NCI-H1417 treated with DMSO at 0.1 percent for 48 hours (cell line): ENCODE data around the gene DNAJB12.
"Not testable (repeated sequence)": the region's sequence is repeated elsewhere in the genome, so short reads cannot be mapped to it uniquely, and the experiment has no call there.

ENCODE experiments used
- DNase-seq: peaks from one replicate; lab custom pipeline; 2025; lab: John Stamatoyannopoulos, UW

DNAJB12 gene

DNA sequence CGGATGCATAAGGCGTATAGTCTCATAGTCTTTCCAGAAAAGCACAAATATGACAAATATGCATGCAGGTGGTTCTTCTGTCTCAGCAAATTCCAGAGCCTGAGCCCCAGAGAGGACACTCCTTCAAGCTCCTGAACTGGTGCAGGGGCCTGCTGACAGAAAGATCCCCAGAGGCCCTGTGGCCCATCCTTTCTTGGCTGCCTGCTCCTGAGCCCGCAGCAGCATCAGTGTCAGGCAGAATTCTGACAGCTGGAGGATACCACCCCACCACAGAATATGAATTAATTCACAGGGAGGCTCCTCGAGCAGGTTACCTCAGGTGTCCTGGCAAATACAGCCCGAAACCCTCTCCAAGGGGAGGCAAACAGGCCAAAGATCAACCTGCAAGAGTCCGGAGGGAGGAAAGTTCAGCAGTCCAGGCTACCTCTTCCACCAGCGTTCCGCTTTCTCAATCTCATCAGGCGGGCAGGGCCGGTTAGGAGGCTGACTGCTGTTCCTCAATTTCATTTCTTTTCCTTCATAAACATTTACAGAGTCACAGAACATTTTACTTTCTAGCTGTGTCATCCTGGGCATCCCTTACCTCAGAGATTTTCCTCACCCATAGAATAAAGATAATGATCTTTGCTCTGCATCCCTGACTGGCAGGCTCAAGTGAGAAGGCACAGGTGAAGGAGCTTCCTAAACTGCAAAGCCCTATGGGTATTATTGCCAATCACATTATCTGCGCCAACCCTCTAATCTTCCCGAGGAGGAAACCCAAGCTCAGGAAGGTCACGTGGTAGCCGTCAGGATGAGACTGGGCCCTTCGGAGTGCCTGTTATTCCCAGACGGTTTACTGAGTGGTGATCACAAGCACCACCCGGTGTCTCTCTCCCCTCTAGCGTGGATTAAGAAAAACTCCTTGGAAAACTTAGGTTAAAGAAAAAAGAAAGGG lies 1.4 kb downstream of the DNAJB12 start:
- peak; percentile 0 for DNase-seq

DNA sequence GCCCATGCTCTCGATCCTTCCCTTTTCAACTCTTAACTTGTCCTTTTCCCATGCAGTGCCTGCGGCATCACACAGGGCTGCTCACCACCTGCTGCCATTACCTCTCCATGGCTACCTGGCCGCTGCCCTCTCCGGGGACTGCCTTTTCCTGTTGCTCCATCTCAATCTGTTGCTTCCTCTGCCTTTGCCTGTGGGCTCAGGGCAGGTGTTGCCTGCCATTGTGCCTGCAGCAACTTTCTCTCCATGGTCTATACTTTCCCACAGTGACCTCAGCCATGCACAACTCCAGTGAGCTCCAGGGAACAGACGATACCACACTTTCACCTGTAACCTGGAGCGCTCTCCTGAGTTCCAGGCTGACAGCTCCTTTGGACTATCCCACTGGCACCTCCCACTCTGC lies 3.2 kb downstream of the DNAJB12 start:
- no peak for DNase-seq

DNA sequence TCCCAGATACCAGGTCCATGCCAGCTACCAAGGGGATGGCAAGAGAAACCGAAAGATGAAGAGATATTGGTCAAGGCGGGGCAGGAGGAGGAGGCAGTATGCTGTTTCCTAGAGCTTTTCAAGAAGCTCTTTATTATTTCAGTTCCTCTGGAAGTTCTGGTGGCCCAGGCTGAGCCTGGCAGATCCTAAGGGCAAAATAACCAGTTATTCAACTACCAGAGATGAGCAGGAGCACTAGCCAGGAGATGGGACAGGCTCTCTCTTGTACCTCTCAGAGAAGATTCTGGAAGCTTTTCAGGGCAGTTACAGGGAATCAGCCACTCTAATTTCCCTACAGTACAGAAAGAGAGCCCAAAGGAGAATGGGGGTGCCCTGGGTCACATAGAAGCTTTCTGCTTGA lies 5.3 kb downstream of the DNAJB12 start:
- no peak for DNase-seq

DNA sequence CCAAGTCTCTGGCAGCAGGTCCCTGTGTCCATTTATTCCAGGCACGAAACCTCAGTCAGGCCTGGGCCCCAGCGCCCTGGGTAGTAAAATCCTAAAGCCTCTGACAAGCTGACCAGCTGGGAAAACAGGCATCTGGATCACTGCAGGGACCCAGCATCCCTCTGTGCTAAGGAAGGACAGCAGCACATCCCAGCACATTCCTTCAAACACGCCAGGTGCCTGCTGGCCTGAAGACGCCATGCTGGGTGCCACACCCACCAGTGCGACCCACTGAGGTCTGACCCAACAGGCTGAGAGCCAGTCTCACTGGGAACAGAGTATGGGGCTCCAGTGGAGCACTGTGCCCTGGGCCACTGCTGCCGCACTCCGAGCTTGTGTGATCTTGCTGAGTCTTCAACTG lies 6.4 kb downstream of the DNAJB12 start:
- DNase-seq = no peak

DNA sequence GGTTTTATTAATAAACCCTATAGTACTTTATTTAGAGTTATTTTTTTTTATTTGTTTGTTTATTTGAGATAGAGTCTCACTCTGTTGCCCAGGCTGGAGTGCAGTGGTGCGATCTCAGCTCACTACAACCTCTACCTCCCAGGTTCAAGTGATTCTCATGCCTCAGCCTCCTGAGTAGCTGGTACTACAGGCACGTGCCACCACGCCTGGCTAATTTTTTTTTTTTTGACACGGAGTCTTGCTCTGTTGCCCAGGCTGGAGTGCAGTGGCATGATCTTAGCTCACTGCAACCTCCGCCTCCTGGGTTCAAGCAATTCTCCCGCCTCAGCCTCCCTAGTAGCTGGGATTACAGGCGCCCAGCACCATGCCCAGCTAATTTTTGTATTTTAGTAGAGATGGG lies 8.6 kb downstream of the DNAJB12 start:
- not testable (repeated sequence) for DNase-seq

DNA sequence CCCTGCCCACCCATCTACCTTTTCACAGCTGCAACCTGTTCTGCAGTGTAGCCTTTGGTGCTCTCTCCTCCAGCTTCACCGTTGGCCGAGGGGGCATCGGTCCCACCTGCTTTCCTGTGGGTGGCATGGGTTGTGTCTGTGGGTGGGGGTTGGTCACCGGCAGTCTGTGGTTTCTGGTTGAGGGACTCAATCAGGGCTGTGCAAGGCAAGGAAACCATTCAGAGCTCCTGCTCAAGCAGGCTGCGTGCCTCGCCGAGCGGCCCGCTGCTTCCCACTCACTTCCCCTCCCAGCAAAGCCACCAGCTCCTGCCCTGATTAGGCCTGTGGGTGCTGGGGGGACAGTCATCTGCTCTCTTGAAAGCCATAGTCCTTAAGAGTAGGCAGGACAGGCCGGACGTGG lies 9.8 kb downstream of the DNAJB12 start:
- no peak for DNase-seq

DNA sequence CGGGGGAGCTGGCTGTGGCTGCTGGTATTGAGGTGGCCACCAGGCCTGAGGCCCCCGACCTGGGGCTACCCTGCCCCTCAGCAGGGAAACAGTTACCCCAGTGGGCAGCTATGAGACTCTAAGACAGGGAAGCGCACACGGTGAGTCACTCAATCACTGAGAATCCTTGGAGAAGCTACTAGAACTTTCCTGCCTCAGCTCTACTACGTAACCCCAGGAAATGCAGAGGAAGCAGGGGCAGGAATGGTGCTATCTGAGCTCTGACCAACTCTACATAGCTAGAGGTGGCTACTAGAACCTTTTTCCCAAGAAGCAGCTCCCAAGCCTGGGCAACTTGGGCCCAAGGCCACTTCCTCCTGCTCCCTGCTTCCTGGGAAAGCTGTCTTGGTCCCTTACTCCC lies 11.8 kb downstream of the DNAJB12 start:
- DNase-seq = no peak

DNA sequence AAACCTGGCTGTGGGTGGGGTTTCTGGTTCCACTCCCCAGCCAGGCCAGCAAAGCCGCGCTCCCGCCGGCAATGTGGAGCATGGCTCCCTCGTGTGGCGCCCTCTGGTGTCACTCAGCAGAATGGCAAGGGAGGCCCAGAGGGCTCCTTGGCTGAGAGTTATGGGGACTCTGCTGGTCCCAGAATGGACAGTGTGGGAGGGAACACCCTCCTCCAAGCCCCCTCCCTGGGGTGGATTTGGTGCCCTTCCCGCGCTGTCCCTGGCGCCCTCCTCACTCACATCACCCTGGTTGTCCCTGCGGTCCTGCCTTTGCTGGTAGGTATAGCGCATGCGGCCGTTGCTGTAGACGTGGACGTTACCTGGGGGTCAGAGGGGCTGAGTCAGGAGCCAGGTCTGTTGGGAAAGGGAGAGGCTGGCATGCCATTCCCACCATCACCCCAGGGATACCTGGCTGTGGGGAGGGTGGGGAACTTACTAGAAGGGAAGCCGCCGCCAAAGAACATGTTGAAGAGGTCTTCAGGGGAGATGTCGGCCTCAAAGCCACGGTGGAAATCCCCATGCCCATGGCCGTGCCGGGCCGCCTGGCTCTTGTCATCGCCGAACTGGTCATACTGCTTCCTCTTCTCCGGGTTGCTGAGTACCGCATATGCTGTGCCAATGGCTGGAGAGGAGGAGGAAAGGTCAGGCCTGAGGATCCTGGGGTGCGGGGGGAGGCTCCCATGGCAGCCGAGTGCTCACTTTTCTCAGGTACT lies 14.0 kb downstream of the DNAJB12 start:
- no peak for DNase-seq

DNA sequence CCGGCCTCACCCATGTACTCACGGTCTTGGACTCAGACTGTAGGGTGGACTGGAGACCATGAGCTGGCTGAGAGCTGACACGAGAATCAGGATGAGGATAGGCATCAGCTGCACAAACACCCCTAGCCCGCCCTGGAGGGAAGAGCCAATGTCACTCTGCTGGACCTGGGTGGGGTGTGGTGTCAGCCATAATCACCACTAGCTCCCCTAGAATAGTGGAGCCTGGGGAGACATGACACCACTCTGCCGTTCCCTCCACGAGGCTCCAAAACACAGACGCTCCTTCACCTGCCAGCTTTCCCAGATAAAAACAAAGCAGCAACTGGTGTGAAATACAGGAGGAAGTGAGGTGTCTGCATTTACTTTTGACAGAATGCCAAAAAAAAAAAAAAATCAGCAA lies 16.5 kb downstream of the DNAJB12 start:
- no peak for DNase-seq

DNA sequence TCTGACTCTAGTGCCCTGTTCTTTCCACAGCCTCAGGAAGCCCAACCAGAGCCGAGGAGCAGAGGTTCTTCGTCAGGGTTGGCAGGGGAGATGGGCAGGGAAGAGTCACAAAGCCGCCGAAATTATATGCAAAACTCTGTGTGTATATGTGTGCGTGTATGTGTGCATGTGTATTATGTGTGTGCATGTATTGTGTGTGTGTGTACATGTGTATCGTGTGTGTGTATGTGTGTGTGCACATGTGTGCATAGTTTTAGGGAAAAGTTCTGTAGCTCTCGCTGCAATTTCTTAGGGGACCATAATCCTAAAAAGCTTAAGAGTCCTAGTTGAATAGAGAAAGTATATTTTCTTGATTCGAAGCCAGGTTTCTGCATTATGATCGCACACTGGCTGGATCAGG lies 17.0 kb downstream of the DNAJB12 start:
- DNase-seq = no peak

DNA sequence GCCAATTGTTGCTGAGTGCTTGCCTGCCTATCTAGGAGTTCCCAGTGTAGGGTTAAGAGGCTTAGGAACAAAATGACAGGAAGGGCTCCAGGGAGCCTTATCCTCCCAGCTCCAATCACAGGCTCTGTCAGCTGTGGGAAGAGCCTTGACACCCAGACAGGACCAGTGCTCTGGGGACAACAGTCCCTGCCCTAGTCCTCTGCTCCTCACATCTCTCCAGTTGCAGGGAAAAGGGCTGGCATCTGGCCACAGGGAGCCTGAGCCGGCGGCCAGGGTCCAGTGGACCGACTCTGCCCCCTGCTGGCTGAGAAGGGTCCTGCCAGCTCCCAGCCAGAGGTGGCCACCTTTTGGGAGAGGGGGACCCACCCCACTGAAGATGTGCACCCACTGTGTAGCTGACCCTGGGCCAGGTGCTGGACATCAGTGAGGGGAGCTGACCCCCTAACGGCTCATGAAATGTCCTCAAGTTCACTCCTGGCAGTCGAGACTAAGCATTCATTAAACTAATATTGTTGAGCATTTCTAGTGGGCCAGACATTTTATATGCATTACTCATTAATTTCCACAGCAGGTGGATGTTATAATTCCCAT lies 17.6 kb downstream of the DNAJB12 start:
- DNase-seq = no peak

DNA sequence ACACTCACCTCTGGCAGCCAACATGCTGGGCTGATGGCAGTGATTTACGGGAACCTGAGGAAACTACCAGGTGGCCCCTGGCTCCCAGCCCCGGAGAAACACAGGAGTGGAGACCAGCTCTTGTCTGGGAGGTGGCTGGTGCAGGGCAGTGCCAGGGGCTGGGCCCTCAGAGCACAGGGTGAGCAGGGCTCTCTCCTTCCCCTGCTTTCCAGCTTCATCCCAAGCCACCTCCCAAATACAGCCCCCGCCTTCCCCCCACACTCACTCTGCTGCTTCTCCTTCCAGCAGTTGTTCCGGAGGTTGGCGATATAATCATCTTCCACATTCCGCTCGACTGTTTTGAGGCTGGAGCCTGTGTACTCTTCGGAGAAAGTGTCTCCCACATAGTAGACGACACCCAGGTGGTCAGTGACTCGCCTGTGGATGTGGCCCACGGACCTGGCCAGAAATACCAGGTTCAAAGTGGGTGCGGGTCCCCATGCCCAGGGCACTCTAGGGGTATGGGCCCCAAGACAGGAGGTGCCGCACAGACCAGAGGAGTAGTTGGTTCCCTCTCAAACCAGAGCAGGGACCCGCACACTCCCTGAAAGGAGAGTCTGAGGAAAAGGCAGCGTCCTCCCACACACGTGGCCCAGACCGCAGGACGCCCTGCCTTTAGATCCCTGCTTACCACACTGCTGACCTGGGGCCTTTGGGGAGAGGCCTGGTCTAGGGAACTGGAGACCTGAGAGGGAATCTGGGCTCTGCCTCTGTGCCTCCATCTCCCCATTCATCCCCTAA lies 18.3 kb downstream of the DNAJB12 start:
- no peak for DNase-seq

DNA sequence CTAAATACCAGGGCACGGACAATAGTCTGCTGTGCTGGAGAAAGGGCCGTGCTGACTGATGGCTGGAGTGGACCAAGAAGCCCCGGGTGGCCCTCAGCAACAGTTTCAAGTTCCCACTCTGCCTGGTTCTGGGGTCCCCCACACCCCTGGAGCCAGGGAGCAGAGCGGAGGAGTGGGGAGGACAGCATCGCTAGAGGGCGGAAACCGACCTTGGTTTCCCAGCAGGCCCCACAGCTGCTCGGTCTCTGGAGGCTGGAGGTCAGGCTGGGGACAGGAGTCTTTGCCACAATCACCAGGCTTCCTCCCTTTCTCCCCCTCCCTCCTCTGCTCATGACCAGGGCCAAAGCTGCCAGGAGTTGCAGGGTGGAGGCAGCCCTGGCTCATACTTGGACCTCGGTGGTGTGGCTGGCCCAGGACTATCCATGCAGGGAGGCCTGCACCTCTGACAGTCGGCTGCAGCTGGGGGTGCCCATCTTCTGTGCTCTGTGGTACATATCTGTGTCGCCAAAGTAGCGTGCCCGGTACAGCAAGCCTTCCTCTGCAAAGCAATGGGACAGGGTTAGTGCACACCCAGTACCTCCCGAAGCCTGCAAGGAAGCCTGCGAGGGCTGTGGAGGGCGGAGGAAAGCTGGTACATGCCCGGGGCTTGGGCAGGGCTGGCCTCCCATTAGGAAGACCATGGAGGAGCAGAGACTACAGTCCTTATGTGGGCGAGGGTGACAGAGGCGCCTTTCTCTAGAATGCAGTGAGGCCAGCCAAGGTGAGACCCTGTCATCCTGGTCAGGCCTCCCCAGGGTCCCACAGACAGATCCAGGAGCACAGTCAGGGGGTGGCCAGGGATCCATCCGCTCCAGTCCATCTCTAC lies 19.1 kb downstream of the DNAJB12 start:
- no peak for DNase-seq

DNA sequence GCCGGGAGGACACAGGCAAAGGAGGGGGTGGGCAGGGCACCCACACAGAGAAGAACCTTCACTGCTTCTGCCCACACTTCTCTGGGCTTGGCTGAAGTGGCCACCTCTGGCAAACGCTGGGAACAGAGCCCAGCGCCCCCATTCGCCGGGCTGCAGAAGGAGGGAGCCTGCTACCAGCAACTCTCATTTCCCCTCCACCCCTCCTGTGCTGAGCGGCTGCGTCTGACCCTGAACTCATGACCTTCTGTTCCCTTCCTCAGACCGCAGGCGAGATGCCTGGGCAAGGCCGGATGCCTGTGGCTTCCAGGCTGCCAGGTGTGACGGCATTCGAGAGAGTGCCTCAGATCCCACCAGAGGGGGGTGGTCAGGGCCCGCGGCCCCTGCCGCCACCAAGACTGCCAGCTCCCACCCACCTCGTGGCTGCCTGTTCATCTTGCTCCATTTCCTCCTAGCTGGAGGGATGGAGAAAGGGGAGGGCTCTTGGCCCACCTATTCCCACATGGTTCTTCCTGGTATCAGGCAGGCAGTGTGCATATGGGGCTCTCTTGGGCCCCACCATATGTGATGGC lies 19.8 kb downstream of the DNAJB12 start:
- DNase-seq = no peak

DNA sequence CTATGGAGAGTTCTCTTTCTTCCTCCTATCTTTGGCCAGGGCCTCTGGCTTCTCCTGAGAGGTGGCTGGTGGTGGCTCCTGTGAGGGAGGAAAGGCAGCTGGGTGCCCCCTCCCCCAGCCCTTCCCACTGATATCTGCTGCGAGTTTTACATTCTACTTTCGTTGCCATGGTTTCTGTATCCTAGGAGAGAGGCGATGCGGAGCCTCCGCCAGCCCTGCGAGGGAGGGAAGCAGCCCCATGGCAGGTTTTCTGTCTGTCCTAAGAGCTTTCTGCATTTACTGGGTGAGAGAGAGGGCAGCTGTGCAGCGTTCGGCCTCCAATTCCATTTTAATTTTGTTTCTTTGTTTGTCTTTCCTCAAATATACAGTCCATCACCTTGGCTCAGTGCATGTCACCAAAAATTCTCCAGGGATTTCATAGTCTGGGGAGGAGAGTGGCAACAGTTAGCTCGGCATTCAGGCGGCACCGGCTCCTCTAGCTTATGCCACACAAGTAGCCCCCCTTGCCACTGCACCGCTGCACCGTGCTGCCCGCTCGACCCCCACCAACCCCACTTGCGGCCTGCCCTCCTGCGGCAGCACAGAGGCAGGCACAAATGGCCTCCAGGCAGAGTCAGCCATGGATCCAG lies 20.4 kb downstream of the DNAJB12 start:
- DNase-seq = peak; percentile 71

DNA sequence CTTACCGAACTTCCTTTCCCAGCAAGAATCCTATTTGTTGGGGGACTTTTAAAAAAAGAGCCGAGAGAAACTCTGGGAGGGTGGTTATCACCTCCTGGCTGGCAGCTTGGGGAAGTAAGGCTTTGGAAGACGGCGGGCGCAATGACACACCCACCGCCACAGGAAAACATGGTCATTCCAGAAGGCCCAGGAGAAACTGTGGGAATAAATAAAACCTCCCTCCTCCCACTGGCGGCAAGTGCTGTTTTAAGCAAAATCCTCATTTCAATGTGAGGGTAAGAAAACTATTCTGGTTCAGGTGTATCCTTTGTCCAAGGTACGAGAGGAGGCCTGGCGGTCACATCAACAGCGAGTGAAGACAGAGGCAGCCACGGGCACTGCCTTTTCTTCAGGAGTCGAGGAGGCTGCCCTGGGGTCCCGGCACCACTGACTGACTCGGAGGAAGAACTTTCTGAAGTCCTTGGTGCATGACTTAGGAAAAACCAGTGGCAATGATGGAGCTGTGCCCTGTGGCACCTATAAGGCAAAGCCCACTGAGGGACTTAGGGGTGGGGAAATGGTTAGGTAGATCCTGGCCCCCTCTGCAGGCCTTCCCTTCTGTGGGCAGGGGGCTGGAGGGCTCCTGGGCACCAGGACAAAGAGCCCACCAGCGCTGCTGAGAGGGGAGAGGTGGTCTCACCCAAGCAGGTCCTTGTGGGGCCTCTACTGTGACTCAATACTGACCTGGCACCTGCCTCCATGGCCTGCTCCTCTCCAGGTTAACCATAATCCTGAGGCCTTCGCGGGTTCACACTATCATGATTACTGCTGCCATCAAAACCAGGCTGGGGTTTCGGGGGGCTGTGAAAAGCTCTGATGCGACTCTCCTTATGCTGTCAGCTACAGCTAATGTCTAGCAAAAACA lies 21.4 kb downstream of the DNAJB12 start:
- no peak for DNase-seq

DNA sequence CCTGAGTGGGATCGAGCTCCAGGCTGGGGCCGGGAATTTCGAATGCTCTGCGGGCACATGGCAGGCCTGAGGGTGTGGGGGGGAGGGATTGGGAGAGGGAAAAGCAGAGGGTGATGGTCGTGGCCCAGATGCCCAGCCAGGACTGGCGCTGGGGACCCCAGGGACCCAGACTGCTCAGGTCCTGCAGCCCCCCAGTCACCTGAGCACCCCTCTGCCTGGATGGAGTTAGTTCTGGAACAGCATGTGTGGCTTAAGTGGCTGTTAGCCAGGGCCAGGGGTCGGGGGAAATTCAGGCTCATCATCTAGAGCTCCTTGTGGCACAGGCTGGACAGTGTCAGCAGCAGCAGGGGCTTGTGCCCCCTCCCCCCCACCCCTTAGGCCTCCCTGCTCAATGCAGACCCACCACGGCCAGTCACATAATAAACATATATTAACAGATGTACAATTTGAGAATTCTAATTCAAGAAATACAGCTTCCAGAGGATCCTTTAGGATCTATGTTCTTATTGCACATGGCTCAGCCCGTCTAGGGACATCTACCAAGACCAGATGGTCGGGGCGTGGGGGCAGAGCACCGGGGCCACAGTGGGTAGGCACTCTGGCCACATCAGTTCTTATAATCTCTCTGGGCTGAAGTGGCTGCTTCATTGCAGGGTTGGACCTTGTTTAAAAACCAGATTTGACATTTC lies 22.2 kb downstream of the DNAJB12 start:
- DNase-seq = no peak

DNA sequence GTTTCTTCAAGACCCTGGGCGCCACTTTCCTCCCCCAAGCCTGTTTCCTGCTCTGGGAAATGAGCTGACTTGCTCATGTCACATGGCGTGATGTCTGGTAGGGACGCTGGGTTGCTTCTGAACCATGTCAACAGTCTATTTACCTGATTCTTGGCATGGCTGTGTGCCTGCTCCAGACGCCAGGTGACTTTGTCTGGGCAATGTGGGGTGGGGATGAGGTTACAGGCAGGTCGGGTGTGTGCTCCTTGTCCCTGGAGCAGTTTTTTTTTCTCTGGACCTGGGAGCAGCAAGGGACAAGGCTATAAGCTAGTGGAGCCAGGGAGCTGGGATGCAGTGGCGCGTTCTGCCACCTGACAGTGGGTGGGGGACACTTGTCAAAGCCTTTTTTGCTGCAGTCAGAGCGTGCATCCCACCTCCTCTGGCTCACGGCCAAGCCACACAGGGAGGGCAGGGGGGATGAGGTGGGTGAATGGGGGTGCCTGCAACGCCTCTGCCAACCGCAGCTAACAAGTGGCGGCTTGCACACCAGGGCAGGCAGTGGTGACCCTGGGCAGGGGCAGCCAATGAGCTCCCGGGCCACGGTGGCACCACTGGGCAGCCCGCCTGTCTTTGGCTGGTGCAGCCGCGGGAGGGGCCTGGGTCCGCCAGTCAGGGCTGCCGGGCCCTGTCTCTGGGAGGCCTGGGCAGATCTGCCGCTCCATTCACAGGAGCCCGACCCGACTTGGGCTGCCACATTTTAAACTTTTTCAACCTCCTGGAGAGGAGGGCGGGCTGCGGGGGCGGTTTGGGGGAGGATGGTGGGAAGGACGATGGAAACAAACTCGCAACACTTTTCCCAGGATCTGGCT lies 22.9 kb downstream of the DNAJB12 start:
- peak; percentile 52 for DNase-seq
